ENCODE measurements around the gene CCSER1.
"Not testable (repeated sequence)": the region's sequence is repeated elsewhere in the genome, so short reads cannot be mapped to it uniquely, and the experiment has no call there.

Gene CCSER1

GRCh38 chr4:91170768-91171167 lies 1043.6 kb downstream of the CCSER1 start:
- no peaks in the 10 kb centered on the region for H3K4me1 ChIP-seq (ENCODE audit: control insufficient read depth, low read length)
- H3K9me2 ChIP-seq (replicated peaks; ENCODE audit: control insufficient read depth, low read length), result no peaks in the 10 kb centered on the region
- no peaks in the 10 kb centered on the region for H3K36me3 ChIP-seq (ENCODE audit: control insufficient read depth, low read length)
- H3K27ac ChIP-seq (ENCODE audit: low read depth, low read length), result no peak overlapping the region
- TF ChIP-seq, protein P1, sequence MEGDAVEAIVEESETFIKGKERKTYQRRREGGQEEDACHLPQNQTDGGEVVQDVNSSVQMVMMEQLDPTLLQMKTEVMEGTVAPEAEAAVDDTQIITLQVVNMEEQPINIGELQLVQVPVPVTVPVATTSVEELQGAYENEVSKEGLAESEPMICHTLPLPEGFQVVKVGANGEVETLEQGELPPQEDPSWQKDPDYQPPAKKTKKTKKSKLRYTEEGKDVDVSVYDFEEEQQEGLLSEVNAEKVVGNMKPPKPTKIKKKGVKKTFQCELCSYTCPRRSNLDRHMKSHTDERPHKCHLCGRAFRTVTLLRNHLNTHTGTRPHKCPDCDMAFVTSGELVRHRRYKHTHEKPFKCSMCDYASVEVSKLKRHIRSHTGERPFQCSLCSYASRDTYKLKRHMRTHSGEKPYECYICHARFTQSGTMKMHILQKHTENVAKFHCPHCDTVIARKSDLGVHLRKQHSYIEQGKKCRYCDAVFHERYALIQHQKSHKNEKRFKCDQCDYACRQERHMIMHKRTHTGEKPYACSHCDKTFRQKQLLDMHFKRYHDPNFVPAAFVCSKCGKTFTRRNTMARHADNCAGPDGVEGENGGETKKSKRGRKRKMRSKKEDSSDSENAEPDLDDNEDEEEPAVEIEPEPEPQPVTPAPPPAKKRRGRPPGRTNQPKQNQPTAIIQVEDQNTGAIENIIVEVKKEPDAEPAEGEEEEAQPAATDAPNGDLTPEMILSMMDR (IDR thresholded peaks at IDR 0.05; ENCODE audit: low read depth, low read length, poor library complexity, severe bottlenecking), result no peak
- TF ChIP-seq EZH2phosphoT487 (IDR thresholded peaks at IDR 0.05; ENCODE audit: borderline replicate concordance, low read length), result no peak
- no peak overlapping the region for H3K4me2 ChIP-seq (ENCODE audit: low read length)
- H3F3A ChIP-seq (ENCODE audit: control insufficient read depth, insufficient read depth), result no peaks in the 10 kb centered on the region
- H4K20me1 ChIP-seq (ENCODE audit: control insufficient read depth, insufficient read depth, low read depth, low read length), result no peaks in the 10 kb centered on the region
- no peaks in the 10 kb centered on the region for H3K27me3 ChIP-seq (ENCODE audit: control insufficient read depth, low read length)
- no peaks in the 10 kb centered on the region; the same call in 1 of the 2 replicates for H3K9me3 ChIP-seq (ENCODE audit: control insufficient read depth, insufficient read depth, low read length)
- no peaks in the 10 kb centered on the region for H3K79me2 ChIP-seq (ENCODE audit: control insufficient read depth, low read length)
- no peak overlapping the region for H3K4me3 ChIP-seq (ENCODE audit: low read length)

DNA sequence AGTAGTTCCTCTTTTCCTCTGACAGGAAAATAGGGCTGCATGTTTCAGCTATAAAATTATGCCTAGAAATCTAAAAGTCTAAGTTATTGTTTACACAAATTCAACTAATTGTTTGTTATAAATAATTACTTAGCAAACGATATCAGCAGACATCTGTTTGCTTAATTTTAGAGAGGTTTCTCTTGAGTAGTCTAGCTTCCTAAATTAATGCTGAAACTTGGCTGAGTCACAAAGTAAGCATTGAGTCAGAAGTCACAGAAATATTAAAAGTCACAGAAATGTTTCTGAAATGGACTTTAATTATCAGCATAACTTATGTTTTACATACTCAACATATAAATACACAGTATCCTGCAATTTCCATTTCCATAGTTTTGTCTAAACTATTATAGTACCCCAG lies 1044.0 kb downstream of the CCSER1 start:
- Histone ChIP-seq H3F3A (ENCODE audit: control insufficient read depth, insufficient read depth) (no peaks in the 10 kb centered on the region), H3K27me3 (ENCODE audit: control insufficient read depth, low read length) (no peaks in the 10 kb centered on the region), H3K4me2 (ENCODE audit: low read length) (no peak overlapping the region), H3K36me3 (ENCODE audit: control insufficient read depth, low read length) (no peaks in the 10 kb centered on the region), H3K9me2 (replicated peaks; ENCODE audit: control insufficient read depth, low read length) (no peaks in the 10 kb centered on the region), H3K4me3 (ENCODE audit: low read length) (no peak overlapping the region), H3K4me1 (ENCODE audit: control insufficient read depth, low read length) (no peaks in the 10 kb centered on the region), H3K27ac (ENCODE audit: low read depth, low read length) (no peak overlapping the region), H3K9me3 (ENCODE audit: control insufficient read depth, insufficient read depth, low read length) (no peaks in the 10 kb centered on the region), H4K20me1 (ENCODE audit: control insufficient read depth, insufficient read depth, low read depth, low read length) (no peaks in the 10 kb centered on the region), H3K79me2 (ENCODE audit: control insufficient read depth, low read length) (no peaks in the 10 kb centered on the region)
- TF ChIP-seq, protein P1 (IDR thresholded peaks at IDR 0.05; ENCODE audit: low read depth, low read length, poor library complexity, severe bottlenecking), result no peak
- TF ChIP-seq EZH2phosphoT487 (IDR thresholded peaks at IDR 0.05; ENCODE audit: borderline replicate concordance, low read length), result no peak

DNA sequence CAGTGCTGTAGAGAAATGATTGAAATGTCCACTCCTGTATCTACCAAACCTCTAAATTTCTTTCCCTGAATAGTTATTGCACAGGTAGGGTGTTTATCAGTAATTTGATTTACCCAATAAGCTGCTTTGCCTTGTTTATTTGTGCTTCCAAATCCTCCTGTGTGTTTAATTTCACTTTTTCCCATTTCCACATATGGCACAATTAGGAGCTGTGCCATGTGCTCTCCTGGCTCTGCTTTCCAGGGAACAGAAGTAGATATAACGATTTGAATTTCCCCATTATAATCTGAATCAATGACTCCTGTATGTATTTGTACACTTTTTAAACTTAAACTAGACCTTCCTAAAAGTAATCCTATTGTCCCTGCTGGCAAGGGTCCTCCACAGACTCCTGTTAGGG lies 1057.9 kb downstream of the CCSER1 start:
- H3K36me3 ChIP-seq (ENCODE audit: control insufficient read depth, low read length); H3K27me3 ChIP-seq (ENCODE audit: control insufficient read depth, low read length); H3K4me3 ChIP-seq (ENCODE audit: low read length); H3K9me2 ChIP-seq (replicated peaks; ENCODE audit: control insufficient read depth, low read length); H3K9me3 ChIP-seq (ENCODE audit: control insufficient read depth, insufficient read depth, low read length); H3F3A ChIP-seq (ENCODE audit: control insufficient read depth, insufficient read depth); H4K20me1 ChIP-seq (ENCODE audit: control insufficient read depth, insufficient read depth, low read depth, low read length); H3K79me2 ChIP-seq (ENCODE audit: control insufficient read depth, low read length); H3K4me2 ChIP-seq (ENCODE audit: low read length); H3K27ac ChIP-seq (ENCODE audit: low read depth, low read length); H3K4me1 ChIP-seq (ENCODE audit: control insufficient read depth, low read length): not testable (repeated sequence)

GRCh38 chr4:91198951-91199350 lies 1071.8 kb downstream of the CCSER1 start:
- no peak for TF ChIP-seq EZH2phosphoT487 (IDR thresholded peaks at IDR 0.05; ENCODE audit: borderline replicate concordance, low read length)
- Histone ChIP-seq H3K9me3 (ENCODE audit: control insufficient read depth, insufficient read depth, low read length) (no peaks in the 10 kb centered on the region), H3K4me2 (ENCODE audit: low read length) (no peak overlapping the region), H3K27me3 (ENCODE audit: control insufficient read depth, low read length) (no peaks in the 10 kb centered on the region), H4K20me1 (ENCODE audit: control insufficient read depth, insufficient read depth, low read depth, low read length) (no peaks in the 10 kb centered on the region), H3K9me2 (replicated peaks; ENCODE audit: control insufficient read depth, low read length) (no peaks in the 10 kb centered on the region; the same call in 1 of the 2 replicates), H3K79me2 (ENCODE audit: control insufficient read depth, low read length) (no peaks in the 10 kb centered on the region), H3K4me3 (ENCODE audit: low read length) (no peak overlapping the region), H3K27ac (ENCODE audit: low read depth, low read length) (no peak overlapping the region), H3K36me3 (ENCODE audit: control insufficient read depth, low read length) (no peaks in the 10 kb centered on the region), H3K4me1 (ENCODE audit: control insufficient read depth, low read length) (no peaks in the 10 kb centered on the region), H3F3A (ENCODE audit: control insufficient read depth, insufficient read depth) (no peaks in the 10 kb centered on the region)
